AG09309 (cell line): ENCODE results near the gene MAZ.

Experiments used
- DNase-seq: peaks from one replicate; pipeline ENCODE4 v3.0.0-alpha.2; 2010; ENCODE audit warnings: low read depth
- H3K4me3 ChIP-seq: 2 replicates; pipeline ENCODE4 v1.5.1; 2011; ENCODE audit warnings: mild to moderate bottlenecking, low read depth, low read length, moderate library complexity; ENCODE audit not compliant: control insufficient read depth
- CTCF ChIP-seq: IDR thresholded peaks from 2 replicates; pipeline ENCODE4 v1.5.1; 2011; ENCODE audit warnings: mild to moderate bottlenecking, low read depth, low read length, inconsistent platforms; ENCODE audit not compliant: insufficient read depth, control insufficient read depth; ENCODE audit errors: missing control alignments

Gene MAZ

GRCh38 chr16:29820730-29821642 lies 14.7 kb downstream of the MAZ start:
- DNase-seq, result no peak
- H3K4me3 ChIP-seq, result peak overlapping the region; percentile 93
- no peak for TF ChIP-seq CTCF

- DNase-seq, result no peak
- no peak for TF ChIP-seq CTCF
- H3K4me3 ChIP-seq, result peak overlapping the region; percentile 93
Measured at GRCh38 chr16:29821643-29822115, 15.3 kb downstream of the MAZ start.

- no peak for TF ChIP-seq CTCF
- H3K4me3 ChIP-seq, result peak overlapping the region; percentile 18
- no peak for DNase-seq
Measured at GRCh38 chr16:29824589-29825144, 18.3 kb downstream of the MAZ start.

GRCh38 chr16:29825145-29826044 lies 19.1 kb downstream of the MAZ start:
- no peak for DNase-seq
- no peak for TF ChIP-seq CTCF
- H3K4me3 ChIP-seq, result peak overlapping the region; percentile 18

- no peak for TF ChIP-seq CTCF
- no peak overlapping the region for H3K4me3 ChIP-seq
- DNase-seq, result no peak
Measured at GRCh38 chr16:29826342-29826695, 20.0 kb downstream of the MAZ start.

- TF ChIP-seq CTCF, result no peak
- no peak for DNase-seq
- H3K4me3 ChIP-seq, result no peak overlapping the region
Measured at GRCh38 chr16:29830774-29831173, 24.4 kb downstream of the MAZ start.
